SJCRH30 (cell line): Measurements from ENCODE around the gene HGFAC. TPM values are rescaled to one million over a fixed set of nuclear protein-coding genes. Genes with fewer than 3 reads are reported as not detected.
A peak's percentile ranks its signal among the peaks of the same experiment; 100 is the strongest.

ENCODE experiments used
- DNase-seq, 2 experiments: peaks; one replicate each; pipeline ENCODE4 v3.0.0-alpha.2; 2015 to 2020
- H3K27ac ChIP-seq: fragments of 250-450 bp; sonication (Bioruptor Pico); 2 replicates; pipeline ENCODE4 v1.5.1; 2020; ENCODE audit warnings: mild to moderate bottlenecking, moderate library complexity
- H3K27me3 ChIP-seq: fragments of 250-450 bp; sonication (Bioruptor Pico); 2 replicates; pipeline ENCODE4 v1.5.1; 2020; ENCODE audit warnings: mild to moderate bottlenecking, moderate library complexity
- H3K36me3 ChIP-seq: fragments of 250-450 bp; sonication (Bioruptor Pico); 2 replicates; pipeline ENCODE4 v1.5.1; 2020; ENCODE audit warnings: mild to moderate bottlenecking, moderate library complexity
- H3K4me1 ChIP-seq: fragments of 250-450 bp; sonication (Bioruptor Pico); 2 replicates; pipeline ENCODE4 v1.5.1; 2020; ENCODE audit warnings: mild to moderate bottlenecking, moderate library complexity
- H3K4me3 ChIP-seq: fragments of 250-450 bp; sonication (Bioruptor Pico); 2 replicates; pipeline ENCODE4 v1.5.1; 2020; ENCODE audit warnings: mild to moderate bottlenecking, moderate library complexity
- H3K9me3 ChIP-seq: fragments of 250-450 bp; sonication (Bioruptor Pico); replicated peaks from 2 replicates; pipeline ENCODE4 v1.5.1; 2020; ENCODE audit warnings: mild to moderate bottlenecking, moderate library complexity
- total RNA-seq: library from RNA; depleted of rRNA; stranded (reverse); fragments of >200 nt; shearing (Covaris generic); gene quantifications from 2 replicates; pipeline ENCODE4 v1.2.3, GENCODE V29; 2014

HGFAC gene
- total RNA-seq, 1 experiment from 2014 or later = 0.12 TPM

GRCh38 chr4:3416270-3416669 is 25.5 kb upstream of the HGFAC start:
- peaks cover 25% of the 10 kb centered on the region for H3K4me1 ChIP-seq
- H3K27me3 ChIP-seq = no peaks in the 10 kb centered on the region
- no peaks in the 10 kb centered on the region for H3K9me3 ChIP-seq
- peaks cover 11% of the 10 kb centered on the region; the same call in 1 of the 2 replicates for H3K36me3 ChIP-seq
- H3K4me3 ChIP-seq = no peak overlapping the region
- peak overlapping the region; percentile 25; the same call in 1 of the 2 replicates for H3K27ac ChIP-seq
- peak; percentile 75 to 82 for DNase-seq

GRCh38 chr4:3416821-3417221 is 24.9 kb upstream of the HGFAC start:
- Histone ChIP-seq H3K4me1 (peaks cover 25% of the 10 kb centered on the region), H3K9me3 (no peaks in the 10 kb centered on the region), H3K4me3 (no peak overlapping the region), H3K27ac (peak overlapping the region; percentile 11; the same call in 1 of the 2 replicates), H3K36me3 (peaks cover 11% of the 10 kb centered on the region; the same call in 1 of the 2 replicates), H3K27me3 (no peaks in the 10 kb centered on the region)
- DNase-seq = no peak

GRCh38 chr4:3417448-3417847 is 24.3 kb upstream of the HGFAC start:
- no peak overlapping the region for H3K4me3 ChIP-seq
- no peaks in the 10 kb centered on the region for H3K27me3 ChIP-seq
- H3K36me3 ChIP-seq = peaks cover 11% of the 10 kb centered on the region; the same call in 1 of the 2 replicates
- no peaks in the 10 kb centered on the region for H3K9me3 ChIP-seq
- peaks cover 25% of the 10 kb centered on the region for H3K4me1 ChIP-seq
- no peak overlapping the region for H3K27ac ChIP-seq
- DNase-seq = no peak

GRCh38 chr4:3418029-3418762 is 23.6 kb upstream of the HGFAC start:
- no peak for DNase-seq
- Histone ChIP-seq H3K9me3 (no peaks in the 10 kb centered on the region), H3K27me3 (no peaks in the 10 kb centered on the region), H3K27ac (no peak overlapping the region), H3K36me3 (peaks cover 11% of the 10 kb centered on the region; the same call in 1 of the 2 replicates), H3K4me1 (peaks cover 25% of the 10 kb centered on the region), H3K4me3 (no peak overlapping the region)

GRCh38 chr4:3419836-3420605 is 21.7 kb upstream of the HGFAC start:
- Histone ChIP-seq H3K4me1 (peaks cover 20% of the 10 kb centered on the region), H3K27ac (no peak overlapping the region), H3K36me3 (peaks cover 11% of the 10 kb centered on the region; the same call in 1 of the 2 replicates), H3K4me3 (no peak overlapping the region), H3K27me3 (no peaks in the 10 kb centered on the region), H3K9me3 (no peaks in the 10 kb centered on the region)
- no peak for DNase-seq

GRCh38 chr4:3420606-3420955 is 21.2 kb upstream of the HGFAC start:
- Histone ChIP-seq H3K9me3 (no peaks in the 10 kb centered on the region), H3K27me3 (no peaks in the 10 kb centered on the region), H3K27ac (no peak overlapping the region), H3K36me3 (peaks cover 11% of the 10 kb centered on the region; the same call in 1 of the 2 replicates), H3K4me1 (peaks cover 14% of the 10 kb centered on the region), H3K4me3 (no peak overlapping the region)
- no peak for DNase-seq

- H3K4me3 ChIP-seq = no peak overlapping the region
- H3K9me3 ChIP-seq = no peaks in the 10 kb centered on the region
- no peak for DNase-seq
- no peaks in the 10 kb centered on the region for H3K27me3 ChIP-seq
- no peak overlapping the region for H3K27ac ChIP-seq
- H3K4me1 ChIP-seq = peaks cover 10% of the 10 kb centered on the region
- peaks cover 11% of the 10 kb centered on the region; the same call in 1 of the 2 replicates for H3K36me3 ChIP-seq
Measured at GRCh38 chr4:3420956-3421355, 20.8 kb upstream of the HGFAC start.

GRCh38 chr4:3421470-3421869 is 20.3 kb upstream of the HGFAC start:
- H3K27me3 ChIP-seq = no peaks in the 10 kb centered on the region
- H3K4me3 ChIP-seq = no peak overlapping the region
- H3K36me3 ChIP-seq = peaks cover 11% of the 10 kb centered on the region; the same call in 1 of the 2 replicates
- no peak overlapping the region for H3K27ac ChIP-seq
- no peaks in the 10 kb centered on the region for H3K9me3 ChIP-seq
- H3K4me1 ChIP-seq = peaks cover 5% of the 10 kb centered on the region; the same call in 1 of the 2 replicates
- no peak for DNase-seq

GRCh38 chr4:3422241-3422801 is 19.4 kb upstream of the HGFAC start:
- Histone ChIP-seq H3K36me3 (peaks cover 6% of the 10 kb centered on the region; the same call in 1 of the 2 replicates), H3K27me3 (no peaks in the 10 kb centered on the region), H3K9me3 (no peaks in the 10 kb centered on the region), H3K27ac (no peak overlapping the region), H3K4me3 (no peak overlapping the region), H3K4me1 (no peaks in the 10 kb centered on the region)
- no peak for DNase-seq

- no peak for DNase-seq
- Histone ChIP-seq H3K4me1 (no peaks in the 10 kb centered on the region), H3K9me3 (no peaks in the 10 kb centered on the region), H3K4me3 (no peak overlapping the region), H3K36me3 (peaks cover 3% of the 10 kb centered on the region; the same call in 1 of the 2 replicates), H3K27me3 (no peaks in the 10 kb centered on the region), H3K27ac (no peak overlapping the region)
Measured at GRCh38 chr4:3422808-3423297, 18.9 kb upstream of the HGFAC start.

- Histone ChIP-seq H3K27ac (no peak overlapping the region), H3K36me3 (peaks cover 2% of the 10 kb centered on the region; the same call in 1 of the 2 replicates), H3K9me3 (no peaks in the 10 kb centered on the region), H3K27me3 (no peaks in the 10 kb centered on the region), H3K4me1 (peaks cover 3% of the 10 kb centered on the region; the same call in 1 of the 2 replicates), H3K4me3 (no peak overlapping the region)
- no peak for DNase-seq
Measured at GRCh38 chr4:3423406-3423805, 18.4 kb upstream of the HGFAC start.

GRCh38 chr4:3423952-3424351 is 17.8 kb upstream of the HGFAC start:
- H3K4me1 ChIP-seq = peaks cover 8% of the 10 kb centered on the region; the same call in 1 of the 2 replicates
- peaks cover 3% of the 10 kb centered on the region; the same call in 1 of the 2 replicates for H3K36me3 ChIP-seq
- no peaks in the 10 kb centered on the region for H3K9me3 ChIP-seq
- no peak for DNase-seq
- H3K4me3 ChIP-seq = no peak overlapping the region
- no peaks in the 10 kb centered on the region for H3K27me3 ChIP-seq
- no peak overlapping the region for H3K27ac ChIP-seq

GRCh38 chr4:3424522-3425095 is 17.2 kb upstream of the HGFAC start:
- H3K9me3 ChIP-seq = no peaks in the 10 kb centered on the region
- no peak overlapping the region for H3K27ac ChIP-seq
- H3K4me1 ChIP-seq = peaks cover 15% of the 10 kb centered on the region; the same call in 1 of the 2 replicates
- H3K36me3 ChIP-seq = peaks cover 3% of the 10 kb centered on the region; the same call in 1 of the 2 replicates
- no peak for DNase-seq
- H3K27me3 ChIP-seq = no peaks in the 10 kb centered on the region
- no peak overlapping the region for H3K4me3 ChIP-seq

- no peak overlapping the region for H3K4me3 ChIP-seq
- H3K27me3 ChIP-seq = no peaks in the 10 kb centered on the region
- peaks cover 18% of the 10 kb centered on the region; the same call in 1 of the 2 replicates for H3K4me1 ChIP-seq
- H3K9me3 ChIP-seq = no peaks in the 10 kb centered on the region
- no peak for DNase-seq
- H3K27ac ChIP-seq = no peak overlapping the region
- peaks cover 3% of the 10 kb centered on the region; the same call in 1 of the 2 replicates for H3K36me3 ChIP-seq
Measured at GRCh38 chr4:3426465-3427133, 15.2 kb upstream of the HGFAC start.
